ENCODE results near the gene GPI.

DNA sequence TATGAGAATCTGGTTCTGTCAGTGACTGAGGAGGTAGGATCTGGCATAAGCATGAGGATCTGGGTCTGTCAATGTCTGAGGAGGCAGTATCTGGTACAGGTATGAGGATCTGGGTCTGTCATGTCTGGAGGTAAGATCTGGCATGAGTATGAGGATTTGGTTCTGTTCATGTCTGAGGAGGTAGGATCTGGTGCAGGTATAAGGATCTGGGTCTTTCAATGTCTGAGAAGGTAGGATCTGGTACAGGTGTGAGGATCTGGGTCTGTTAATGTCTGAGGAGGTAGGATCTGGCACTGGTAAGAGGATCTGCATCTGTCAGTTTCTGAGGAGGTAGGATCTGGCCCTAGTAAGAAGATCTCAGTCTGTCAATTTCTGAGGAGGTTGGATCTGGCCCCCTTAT is 26.8 kb downstream of the GPI start:
- TF ChIP-seq CTCF (IDR thresholded peaks at IDR 0.05; ENCODE audit: insufficient read depth, low read length) = no peak
- TF ChIP-seq GABPA (IDR thresholded peaks at IDR 0.05; ENCODE audit: low read depth) = no peak
- no peak for TF ChIP-seq POLR2AphosphoS5 (IDR thresholded peaks at IDR 0.05; ENCODE audit: low read depth)
- TF ChIP-seq SPI1 (IDR thresholded peaks at IDR 0.05; ENCODE audit: borderline replicate concordance, low read depth) = no peak
- TF ChIP-seq, protein P1, sequence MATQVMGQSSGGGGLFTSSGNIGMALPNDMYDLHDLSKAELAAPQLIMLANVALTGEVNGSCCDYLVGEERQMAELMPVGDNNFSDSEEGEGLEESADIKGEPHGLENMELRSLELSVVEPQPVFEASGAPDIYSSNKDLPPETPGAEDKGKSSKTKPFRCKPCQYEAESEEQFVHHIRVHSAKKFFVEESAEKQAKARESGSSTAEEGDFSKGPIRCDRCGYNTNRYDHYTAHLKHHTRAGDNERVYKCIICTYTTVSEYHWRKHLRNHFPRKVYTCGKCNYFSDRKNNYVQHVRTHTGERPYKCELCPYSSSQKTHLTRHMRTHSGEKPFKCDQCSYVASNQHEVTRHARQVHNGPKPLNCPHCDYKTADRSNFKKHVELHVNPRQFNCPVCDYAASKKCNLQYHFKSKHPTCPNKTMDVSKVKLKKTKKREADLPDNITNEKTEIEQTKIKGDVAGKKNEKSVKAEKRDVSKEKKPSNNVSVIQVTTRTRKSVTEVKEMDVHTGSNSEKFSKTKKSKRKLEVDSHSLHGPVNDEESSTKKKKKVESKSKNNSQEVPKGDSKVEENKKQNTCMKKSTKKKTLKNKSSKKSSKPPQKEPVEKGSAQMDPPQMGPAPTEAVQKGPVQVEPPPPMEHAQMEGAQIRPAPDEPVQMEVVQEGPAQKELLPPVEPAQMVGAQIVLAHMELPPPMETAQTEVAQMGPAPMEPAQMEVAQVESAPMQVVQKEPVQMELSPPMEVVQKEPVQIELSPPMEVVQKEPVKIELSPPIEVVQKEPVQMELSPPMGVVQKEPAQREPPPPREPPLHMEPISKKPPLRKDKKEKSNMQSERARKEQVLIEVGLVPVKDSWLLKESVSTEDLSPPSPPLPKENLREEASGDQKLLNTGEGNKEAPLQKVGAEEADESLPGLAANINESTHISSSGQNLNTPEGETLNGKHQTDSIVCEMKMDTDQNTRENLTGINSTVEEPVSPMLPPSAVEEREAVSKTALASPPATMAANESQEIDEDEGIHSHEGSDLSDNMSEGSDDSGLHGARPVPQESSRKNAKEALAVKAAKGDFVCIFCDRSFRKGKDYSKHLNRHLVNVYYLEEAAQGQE (IDR thresholded peaks at IDR 0.05; ENCODE audit: insufficient replicate concordance, low read depth) = no peak
